AG10803 (cell line): ENCODE results near the gene FAIM2.
A peak's percentile ranks its signal among the peaks of the same experiment; 100 is the strongest.

Experiments
- DNase-seq: peaks from one replicate; pipeline ENCODE4 v3.0.0; 2010; ENCODE audit warnings: low read depth
- H3K4me3 ChIP-seq: 2 replicates; pipeline ENCODE4 v1.5.1; 2011; ENCODE audit warnings: mild to moderate bottlenecking, low read length, control low read depth
- TF ChIP-seq, protein P1 (sequence below): conservative IDR thresholded peaks from 2 replicates; pipeline ENCODE4 v1.5.1; 2011; ENCODE audit warnings: mild to moderate bottlenecking, low read length, control low read depth, inconsistent platforms

FAIM2 gene

GRCh38 chr12:49903700-49904423 lies at the start of gene FAIM2:
Gene FAIM2, minus strand, starts transcription at chr12:49903900. Its CDS starts 108 bp downstream, at chr12:49903792.
- DNase-seq, result peak; percentile 73
- peak within 1 kb of the TSS; percentile 56 for H3K4me3 ChIP-seq
- TF ChIP-seq, protein P1, sequence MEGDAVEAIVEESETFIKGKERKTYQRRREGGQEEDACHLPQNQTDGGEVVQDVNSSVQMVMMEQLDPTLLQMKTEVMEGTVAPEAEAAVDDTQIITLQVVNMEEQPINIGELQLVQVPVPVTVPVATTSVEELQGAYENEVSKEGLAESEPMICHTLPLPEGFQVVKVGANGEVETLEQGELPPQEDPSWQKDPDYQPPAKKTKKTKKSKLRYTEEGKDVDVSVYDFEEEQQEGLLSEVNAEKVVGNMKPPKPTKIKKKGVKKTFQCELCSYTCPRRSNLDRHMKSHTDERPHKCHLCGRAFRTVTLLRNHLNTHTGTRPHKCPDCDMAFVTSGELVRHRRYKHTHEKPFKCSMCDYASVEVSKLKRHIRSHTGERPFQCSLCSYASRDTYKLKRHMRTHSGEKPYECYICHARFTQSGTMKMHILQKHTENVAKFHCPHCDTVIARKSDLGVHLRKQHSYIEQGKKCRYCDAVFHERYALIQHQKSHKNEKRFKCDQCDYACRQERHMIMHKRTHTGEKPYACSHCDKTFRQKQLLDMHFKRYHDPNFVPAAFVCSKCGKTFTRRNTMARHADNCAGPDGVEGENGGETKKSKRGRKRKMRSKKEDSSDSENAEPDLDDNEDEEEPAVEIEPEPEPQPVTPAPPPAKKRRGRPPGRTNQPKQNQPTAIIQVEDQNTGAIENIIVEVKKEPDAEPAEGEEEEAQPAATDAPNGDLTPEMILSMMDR, result no peak

GRCh38 chr12:49953151-49953550 lies 49.5 kb upstream of the FAIM2 start:
- TF ChIP-seq, protein P1, result no peak
- DNase-seq, result no peak
- H3K4me3 ChIP-seq, result no peak overlapping the region

GRCh38 chr12:49952391-49953055 lies 48.8 kb upstream of the FAIM2 start:
- TF ChIP-seq, protein P1, result no peak
- H3K4me3 ChIP-seq, result no peak overlapping the region
- DNase-seq, result no peak

GRCh38 chr12:49951411-49952240 lies 47.9 kb upstream of the FAIM2 start:
- TF ChIP-seq, protein P1, result no peak
- no peak overlapping the region for H3K4me3 ChIP-seq
- DNase-seq, result no peak

GRCh38 chr12:49950273-49951251 lies 46.9 kb upstream of the FAIM2 start, which contains the start of gene AQP2:
Gene AQP2, plus strand, starts transcription at chr12:49950737. Its CDS starts 94 bp downstream, at chr12:49950831.
- no peak within 1 kb of the TSS for H3K4me3 ChIP-seq
- no peak for DNase-seq
- TF ChIP-seq, protein P1, result no peak

DNA sequence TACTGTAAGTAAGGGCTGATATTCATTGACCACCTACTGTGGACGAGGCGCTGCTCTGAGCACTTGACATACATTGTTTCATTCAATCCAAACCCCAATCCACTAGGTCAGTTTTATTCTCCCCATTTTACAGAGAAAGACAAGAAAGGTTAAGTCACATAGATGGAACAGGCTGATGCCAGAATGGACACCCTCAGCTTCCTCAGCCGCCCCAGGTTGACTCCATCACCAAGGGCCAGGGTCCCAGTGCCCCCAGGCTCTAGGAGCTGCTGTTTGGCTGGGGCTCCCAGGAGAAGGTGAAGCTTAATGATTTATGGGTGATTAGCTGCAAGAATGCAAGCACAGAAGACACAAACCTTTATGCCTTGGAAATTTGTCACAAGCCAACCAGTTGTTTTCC lies 46.2 kb upstream of the FAIM2 start:
- TF ChIP-seq, protein P1, result no peak
- DNase-seq, result no peak
- no peak overlapping the region for H3K4me3 ChIP-seq
